ENCODE results near the gene KCNMA1. TPM values are rescaled to one million over a fixed set of nuclear protein-coding genes. Genes with fewer than 3 reads are reported as not detected.

Gene KCNMA1
- total and polyA plus RNA-seq, 10 of the 15 experiments (the other 5 are each of a cell fraction or from before 2014, with no cell fraction given) = 8.5 to 77.0 (median 21.3) TPM

DNA sequence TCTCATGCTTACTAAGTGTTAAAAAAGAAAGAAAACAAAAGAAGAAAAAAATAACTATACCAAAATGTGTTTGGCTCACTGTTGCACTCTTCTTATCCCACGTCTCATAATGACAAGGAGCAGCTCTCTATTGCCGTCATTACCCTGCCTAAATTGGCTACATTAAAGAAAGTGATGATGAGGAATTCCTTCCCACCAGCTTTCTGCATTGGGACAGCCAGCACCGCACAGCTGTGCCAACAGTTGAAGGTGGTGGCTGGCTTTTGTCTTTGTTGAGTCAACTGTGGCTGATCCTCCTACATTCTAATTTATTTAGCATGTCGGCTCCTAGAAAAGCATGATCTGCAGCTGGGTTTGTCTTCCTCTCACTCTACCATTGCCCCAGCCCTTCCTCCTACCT lies 751.8 kb downstream of the KCNMA1 start:
- Histone ChIP-seq H4K20me1 (ENCODE audit: control insufficient read depth, insufficient read depth) (no peaks in the 10 kb centered on the region), H3K4me3 (no peak overlapping the region), H2AFZ (ENCODE audit: control insufficient read depth, low read depth, low read length) (no peak overlapping the region), H3K9me3 (replicated peaks; ENCODE audit: control insufficient read depth, insufficient read depth, low read length) (no peaks in the 10 kb centered on the region), H3K27me3 (replicated peaks in 1 of 2; ENCODE audit: control insufficient read depth in 2 of 2, insufficient read depth in 2 of 2, low read length in 1 of 2) (no peaks in the 10 kb centered on the region), H3K36me3 (ENCODE audit: control insufficient read depth in 2 of 2, insufficient read depth in 2 of 2, low read length in 1 of 2) (no peaks in the 10 kb centered on the region), H3K4me1 (ENCODE audit: control insufficient read depth, insufficient read depth, low read length) (peaks cover 5% of the 10 kb centered on the region; the same call in 1 of the 2 replicates), H3K79me2 (ENCODE audit: control insufficient read depth, insufficient read depth, low read length) (no peaks in the 10 kb centered on the region), H3K9ac (ENCODE audit: control insufficient read depth, insufficient read depth, low read length) (no peak overlapping the region), H3K27ac (ENCODE audit: control insufficient read depth, insufficient read depth) (no peak overlapping the region), H3K4me2 (ENCODE audit: control insufficient read depth, insufficient read depth) (no peak overlapping the region)
- ChIA-PET CTCF (interaction anchor here (1.5 kb wide), 1 partner anchor 12 kb away, joined by 4 read pairs; no protein-coding TSS in a partner anchor), POLR2A (no interaction called here), RAD21 (ENCODE audit: unreplicated experiment) (no interaction called here), SMC1A (ENCODE audit: uncharacterized antibody, unreplicated experiment) (interaction anchor here (1.2 kb wide), 1 partner anchor 17 kb away, joined by 3 read pairs; no protein-coding TSS in a partner anchor)
- WGBS (ENCODE audit: insufficient coverage, insufficient replicate concordance, low lambda C conversion rate, missing lambda C conversion rate) = 63% methylated on average over 4 of the region's 4 CpGs
- FAIRE-seq (no peak), DNase-seq (ENCODE audit: low read depth, low spot score) (no peak), ATAC-seq (no peak)
- intact Hi-C loops (cut with micrococcal nuclease; ENCODE audit: unreplicated experiment) = no loop called here
- TSS peak; percentile 31 for BruUV-seq (replicated peaks)
- in situ Hi-C loops (cut with MboI) = no loop called here
- TF ChIP-seq E2F8 (IDR thresholded peaks at IDR 0.05; ENCODE audit: low read depth, partially characterized antibody) = no peak
- TF ChIP-seq PAX8 (IDR thresholded peaks at IDR 0.05) = no peak
- no peak for TF ChIP-seq RFX5 (IDR thresholded peaks at IDR 0.05; ENCODE audit: low read depth, low read length)
- TF ChIP-seq EP300 (IDR thresholded peaks at IDR 0.05; ENCODE audit: borderline replicate concordance in 1 of 2, control insufficient read depth in 1 of 2, low read depth in 2 of 2, low read length in 2 of 2) = no peak
- no peak for TF ChIP-seq CHD2 (IDR thresholded peaks at IDR 0.05; ENCODE audit: borderline replicate concordance, low read depth, low read length)
- TF ChIP-seq SREBF1 (IDR thresholded peaks at IDR 0.05; ENCODE audit: low read length) = no peak
- TF ChIP-seq NFYB (IDR thresholded peaks at IDR 0.05; ENCODE audit: insufficient read depth, low read depth, low read length) = no peak
- no peak for TF ChIP-seq FOXK2 (IDR thresholded peaks at IDR 0.05)
- TF ChIP-seq MYB (IDR thresholded peaks at IDR 0.05; ENCODE audit: borderline replicate concordance, low read depth, low read length) = no peak
- TF ChIP-seq, protein P1, sequence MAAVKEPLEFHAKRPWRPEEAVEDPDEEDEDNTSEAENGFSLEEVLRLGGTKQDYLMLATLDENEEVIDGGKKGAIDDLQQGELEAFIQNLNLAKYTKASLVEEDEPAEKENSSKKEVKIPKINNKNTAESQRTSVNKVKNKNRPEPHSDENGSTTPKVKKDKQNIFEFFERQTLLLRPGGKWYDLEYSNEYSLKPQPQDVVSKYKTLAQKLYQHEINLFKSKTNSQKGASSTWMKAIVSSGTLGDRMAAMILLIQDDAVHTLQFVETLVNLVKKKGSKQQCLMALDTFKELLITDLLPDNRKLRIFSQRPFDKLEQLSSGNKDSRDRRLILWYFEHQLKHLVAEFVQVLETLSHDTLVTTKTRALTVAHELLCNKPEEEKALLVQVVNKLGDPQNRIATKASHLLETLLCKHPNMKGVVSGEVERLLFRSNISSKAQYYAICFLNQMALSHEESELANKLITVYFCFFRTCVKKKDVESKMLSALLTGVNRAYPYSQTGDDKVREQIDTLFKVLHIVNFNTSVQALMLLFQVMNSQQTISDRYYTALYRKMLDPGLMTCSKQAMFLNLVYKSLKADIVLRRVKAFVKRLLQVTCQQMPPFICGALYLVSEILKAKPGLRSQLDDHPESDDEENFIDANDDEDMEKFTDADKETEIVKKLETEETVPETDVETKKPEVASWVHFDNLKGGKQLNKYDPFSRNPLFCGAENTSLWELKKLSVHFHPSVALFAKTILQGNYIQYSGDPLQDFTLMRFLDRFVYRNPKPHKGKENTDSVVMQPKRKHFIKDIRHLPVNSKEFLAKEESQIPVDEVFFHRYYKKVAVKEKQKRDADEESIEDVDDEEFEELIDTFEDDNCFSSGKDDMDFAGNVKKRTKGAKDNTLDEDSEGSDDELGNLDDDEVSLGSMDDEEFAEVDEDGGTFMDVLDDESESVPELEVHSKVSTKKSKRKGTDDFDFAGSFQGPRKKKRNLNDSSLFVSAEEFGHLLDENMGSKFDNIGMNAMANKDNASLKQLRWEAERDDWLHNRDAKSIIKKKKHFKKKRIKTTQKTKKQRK (IDR thresholded peaks at IDR 0.05; ENCODE audit: low read depth, low read length) = no peak
- TF ChIP-seq, protein P2, sequence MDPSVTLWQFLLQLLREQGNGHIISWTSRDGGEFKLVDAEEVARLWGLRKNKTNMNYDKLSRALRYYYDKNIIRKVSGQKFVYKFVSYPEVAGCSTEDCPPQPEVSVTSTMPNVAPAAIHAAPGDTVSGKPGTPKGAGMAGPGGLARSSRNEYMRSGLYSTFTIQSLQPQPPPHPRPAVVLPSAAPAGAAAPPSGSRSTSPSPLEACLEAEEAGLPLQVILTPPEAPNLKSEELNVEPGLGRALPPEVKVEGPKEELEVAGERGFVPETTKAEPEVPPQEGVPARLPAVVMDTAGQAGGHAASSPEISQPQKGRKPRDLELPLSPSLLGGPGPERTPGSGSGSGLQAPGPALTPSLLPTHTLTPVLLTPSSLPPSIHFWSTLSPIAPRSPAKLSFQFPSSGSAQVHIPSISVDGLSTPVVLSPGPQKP (IDR thresholded peaks at IDR 0.05; ENCODE audit: low read depth, low read length) = no peak
- TF ChIP-seq TCF3 (IDR thresholded peaks at IDR 0.05; ENCODE audit: borderline replicate concordance, insufficient read depth, low read depth, low read length) = no peak
